ENCODE results near the gene PLAAT2.
"Not testable (repeated sequence)": the region's sequence is repeated elsewhere in the genome, so short reads cannot be mapped to it uniquely, and the experiment has no call there.

The PLAAT2 gene

DNA sequence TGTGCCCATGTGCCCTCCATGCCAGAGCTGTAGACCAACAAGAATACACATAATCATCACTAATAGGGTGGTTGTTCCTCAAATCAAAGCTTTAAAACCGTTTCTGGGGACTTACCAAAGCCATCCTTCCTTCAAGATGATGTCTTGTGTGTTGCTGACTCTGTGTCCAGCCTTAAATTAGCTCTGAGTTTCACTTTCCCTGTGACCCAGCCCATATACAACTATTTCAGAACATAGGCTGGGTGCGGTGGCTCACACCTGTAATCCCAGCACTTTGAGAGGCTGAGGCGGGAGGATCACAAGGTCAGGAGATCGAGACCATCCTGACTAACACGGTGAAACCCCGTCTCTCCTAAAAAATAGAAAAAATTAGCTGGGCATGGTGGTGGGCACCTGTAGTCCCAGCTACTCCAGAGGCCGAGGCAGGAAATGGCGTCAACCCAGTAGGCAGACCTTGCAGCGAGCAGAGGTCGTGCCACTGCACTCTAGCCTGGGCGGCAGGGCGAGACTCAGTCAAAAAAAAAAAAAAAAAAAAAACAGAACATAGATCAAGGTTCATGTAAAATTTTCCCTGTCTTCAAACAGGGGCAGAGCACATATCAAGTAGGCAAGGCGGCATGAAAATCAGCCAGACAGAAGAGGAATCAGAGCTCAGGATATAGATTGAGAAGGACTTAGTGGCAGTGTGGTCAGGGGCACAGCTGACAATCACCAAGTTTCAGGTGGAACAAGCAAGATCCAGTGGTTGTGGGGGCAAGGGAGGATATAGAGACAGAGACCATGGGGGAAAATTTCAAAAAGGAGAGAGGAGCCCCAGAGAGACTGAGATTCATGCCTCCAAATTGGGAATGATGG, at the start of gene PLAAT2:
TSS of gene PLAAT2 (minus strand) at position 179 of the 855 bp plus-strand sequence. CDS start at position 124, 55 bp downstream.
- no peak for DNase-seq (ENCODE audit: low spot score)

DNA sequence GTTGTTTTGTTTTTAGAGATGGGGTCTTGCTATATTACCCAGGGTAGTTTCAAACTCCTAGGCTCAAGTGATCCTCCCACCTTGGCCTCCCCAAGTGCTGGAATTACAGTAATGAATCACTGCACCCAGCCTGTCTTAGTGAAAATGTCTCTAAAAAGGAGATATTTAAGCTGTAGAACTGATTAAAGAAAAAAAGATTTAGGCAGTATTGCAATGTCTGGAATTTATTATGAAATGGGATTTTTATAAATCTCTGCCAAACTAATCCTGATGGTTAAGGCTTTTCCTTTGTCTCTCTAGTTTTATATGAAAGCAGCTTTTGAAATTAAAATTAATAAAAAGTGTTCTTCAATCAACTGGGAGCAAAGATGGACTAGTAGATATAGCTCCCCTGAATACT, 49.0 kb upstream of the PLAAT2 start:
- no peak for DNase-seq (ENCODE audit: low spot score)

DNA sequence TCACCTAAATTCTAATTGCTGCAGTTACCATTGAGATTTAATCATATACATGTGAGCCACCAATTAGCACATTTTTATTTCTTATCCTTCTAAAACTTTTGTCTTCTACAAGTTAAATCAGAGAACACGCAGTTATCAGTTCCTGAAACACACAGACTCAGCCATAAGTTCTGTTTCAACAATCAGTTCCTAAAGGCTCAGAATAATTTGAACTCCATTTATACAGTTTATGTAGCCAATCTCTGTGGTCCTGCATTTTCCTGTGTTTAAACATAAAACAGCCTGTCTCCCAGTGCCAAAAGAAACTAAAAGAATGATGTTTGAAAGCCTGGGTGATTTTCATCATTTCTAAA, 48.2 kb upstream of the PLAAT2 start:
- DNase-seq (ENCODE audit: low spot score) = no peak

DNA sequence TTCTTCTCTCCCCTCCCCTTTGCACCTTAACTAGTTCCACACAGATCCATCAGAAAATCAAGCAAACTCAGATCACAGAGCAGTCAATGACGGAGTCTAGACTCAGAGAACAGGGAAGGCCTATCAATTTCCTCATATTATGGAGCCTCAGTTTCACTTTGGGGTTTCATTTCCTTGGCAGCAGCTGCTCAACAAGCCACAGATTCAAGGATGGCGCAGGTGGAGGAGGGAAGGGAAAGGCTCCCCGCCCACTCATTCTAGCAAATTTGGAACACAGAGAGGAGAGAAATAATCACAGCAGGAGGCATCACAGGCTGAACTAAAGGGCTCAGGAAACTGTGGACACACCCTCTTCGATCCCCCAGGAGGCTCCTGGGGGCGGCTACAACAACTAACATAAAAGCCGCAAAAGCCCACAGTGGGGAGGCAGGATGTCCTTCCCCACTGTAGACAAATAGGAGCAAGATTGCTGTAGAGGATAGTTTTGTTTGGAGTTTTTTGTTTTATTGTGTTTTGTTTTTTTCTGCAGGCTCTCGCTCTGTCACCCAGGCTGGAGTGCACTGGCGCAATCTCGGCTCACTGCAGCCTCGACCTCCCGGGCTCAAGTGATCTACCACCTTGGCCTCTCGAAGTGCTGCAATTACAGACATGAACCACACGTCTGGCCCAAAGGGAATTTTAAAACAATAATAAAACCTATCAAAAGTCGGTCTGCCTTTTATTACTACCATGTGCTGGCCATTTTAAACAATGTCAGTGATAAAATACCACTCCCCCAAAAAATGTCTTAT, 47.6 kb upstream of the PLAAT2 start:
- DNase-seq (ENCODE audit: low spot score) = no peak

DNA sequence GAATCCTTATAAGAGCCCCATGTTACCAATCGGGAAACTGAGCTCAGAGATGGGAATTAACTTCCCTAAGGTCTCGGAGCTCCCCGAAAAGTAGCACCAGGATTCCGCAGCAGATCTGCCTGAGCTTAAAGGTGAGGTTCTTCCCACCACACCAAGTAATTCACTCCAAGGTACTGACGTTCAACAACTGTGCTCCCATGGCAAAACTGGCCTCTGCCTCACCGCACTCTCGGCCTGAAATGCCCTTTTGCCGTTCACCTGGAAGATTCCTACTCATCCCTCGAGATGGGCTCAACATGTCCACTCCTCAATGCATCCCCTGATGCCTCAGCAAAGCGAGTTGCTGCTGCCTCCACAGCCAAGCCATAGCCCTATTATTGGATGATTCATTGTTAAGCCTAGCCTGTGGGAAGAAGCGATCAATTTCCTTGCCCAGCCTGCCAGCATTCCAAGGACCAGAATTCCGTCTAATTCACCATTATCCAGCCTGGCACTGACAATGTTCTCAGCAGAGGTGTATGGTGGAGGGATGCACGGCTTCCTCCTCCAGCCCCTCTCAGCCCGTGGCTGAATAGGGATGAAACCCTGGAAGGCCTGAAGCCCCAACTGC, 46.9 kb upstream of the PLAAT2 start:
- DNase-seq (ENCODE audit: low spot score) = no peak

DNA sequence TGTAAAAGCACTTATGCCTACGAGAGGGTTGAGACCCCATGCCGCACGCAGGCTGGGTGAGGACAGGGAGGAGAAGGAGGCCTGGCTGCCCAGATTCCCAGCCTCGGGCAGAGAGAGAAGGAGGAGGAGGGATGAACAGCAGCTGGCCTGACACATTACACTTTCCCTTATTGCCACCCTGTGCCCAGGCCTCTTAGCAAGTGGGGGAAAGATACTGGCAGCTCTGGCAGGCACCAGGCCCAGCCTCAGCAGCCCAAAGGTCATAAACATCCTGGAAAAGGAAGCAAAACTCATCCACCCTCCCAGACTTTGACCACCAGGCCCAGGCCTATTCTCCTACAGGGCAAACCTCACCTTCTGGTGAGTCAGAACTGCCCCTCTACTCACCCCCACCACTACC, 46.4 kb upstream of the PLAAT2 start:
- DNase-seq (ENCODE audit: low spot score) = no peak

DNA sequence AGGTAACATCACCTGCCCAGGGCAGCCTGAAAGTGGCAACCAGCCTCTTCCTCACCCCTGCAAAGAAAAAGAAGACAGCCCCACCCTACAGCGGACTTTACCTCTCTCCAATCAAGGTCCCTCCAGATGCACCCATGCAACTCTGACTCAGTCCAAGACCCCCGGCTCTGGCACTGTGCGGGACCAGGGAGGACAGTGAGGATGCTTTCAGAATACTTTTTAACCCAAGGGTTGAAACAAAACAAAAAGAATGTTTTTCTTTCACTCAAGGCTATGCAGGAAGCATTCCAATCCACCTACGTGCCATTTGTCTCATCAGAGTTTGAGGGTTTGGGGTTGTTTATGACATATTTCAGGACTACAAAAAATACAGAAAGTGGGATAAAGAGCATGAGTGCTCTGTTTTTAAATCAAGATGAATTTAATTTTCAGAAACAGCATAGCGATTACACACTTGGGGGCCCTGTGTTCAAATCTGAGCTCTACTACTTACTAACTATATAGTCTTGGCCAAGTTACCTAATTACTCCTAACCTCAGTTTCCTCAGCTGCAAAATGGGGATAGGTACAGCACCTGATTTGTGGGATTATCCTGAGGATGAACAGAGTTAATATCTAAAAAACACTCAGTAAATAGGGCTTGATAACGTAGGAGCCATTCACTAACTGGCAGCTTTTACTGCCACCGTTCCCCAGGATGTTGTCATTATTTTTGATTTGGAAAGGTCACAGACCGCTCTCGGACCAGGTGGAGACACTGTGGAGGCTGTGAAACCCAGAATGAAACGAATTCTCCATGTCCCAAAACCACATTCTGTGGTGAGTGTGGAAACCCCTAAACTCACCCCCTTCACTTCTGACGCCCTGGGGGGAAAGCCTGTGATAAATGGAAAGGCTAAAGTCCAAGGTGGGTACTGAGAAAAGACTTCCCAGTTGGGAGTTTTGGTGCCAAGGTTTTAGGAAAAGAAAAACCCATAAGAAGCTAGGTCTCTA, 45.5 kb upstream of the PLAAT2 start:
- no peak for DNase-seq (ENCODE audit: low spot score)

DNA sequence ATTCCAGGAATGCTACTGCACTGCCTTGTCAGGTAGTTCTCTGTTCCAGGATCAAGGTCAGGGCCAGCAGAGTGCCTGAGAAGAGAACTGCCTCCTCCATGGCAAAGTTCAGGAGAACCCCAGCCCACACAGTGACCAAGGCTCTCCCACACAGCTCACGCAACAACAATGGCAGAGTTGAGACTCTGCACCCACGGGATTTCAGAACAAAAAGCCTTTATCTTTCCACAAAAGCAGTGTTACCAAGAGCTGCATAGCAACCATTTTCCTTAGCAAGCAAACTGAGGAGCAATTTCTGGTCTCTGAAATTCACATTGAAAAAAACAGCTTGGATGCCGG, 40.0 kb upstream of the PLAAT2 start:
- DNase-seq (ENCODE audit: low spot score) = no peak

DNA sequence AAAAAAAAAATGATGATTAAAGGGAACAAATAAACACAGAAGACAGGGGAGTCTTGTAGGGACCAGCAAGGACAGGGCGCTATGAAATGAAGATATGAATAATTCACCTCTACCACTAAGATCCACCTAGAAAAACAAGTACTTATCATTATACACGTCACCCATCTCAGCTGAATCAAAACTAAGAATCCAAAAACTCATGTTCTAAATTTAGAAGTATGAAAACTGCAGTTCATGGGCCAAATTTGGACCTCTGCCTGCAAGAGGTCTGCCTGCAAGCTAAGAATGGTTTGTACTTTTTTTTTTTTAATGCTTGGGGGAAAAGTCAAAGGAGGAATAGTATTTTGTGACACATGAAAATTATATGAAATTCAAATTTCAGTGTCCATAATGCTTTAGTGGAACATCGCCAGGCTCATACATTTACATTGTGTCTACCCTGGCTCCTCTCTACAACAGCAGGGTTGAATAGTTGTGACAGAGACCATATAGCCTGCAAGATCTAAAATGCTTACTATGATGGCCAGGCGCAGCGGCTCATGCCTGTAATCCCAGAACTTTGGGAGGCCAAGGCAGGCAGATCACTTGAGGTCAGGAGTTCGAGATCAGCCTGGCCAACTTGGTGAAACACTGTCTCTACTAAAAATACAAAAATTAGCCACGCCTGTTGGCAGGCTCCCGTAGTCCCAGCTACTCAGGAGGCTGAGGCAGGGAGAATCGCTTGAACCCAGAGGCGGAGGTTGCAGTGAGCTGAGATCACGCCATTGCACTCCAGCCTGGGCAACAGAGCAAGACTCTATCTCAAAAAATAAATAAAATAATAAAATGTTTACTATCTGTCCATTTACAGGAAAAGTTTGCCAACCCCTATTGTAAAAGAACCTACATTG, 39.4 kb upstream of the PLAAT2 start:
- not testable (repeated sequence) for DNase-seq (ENCODE audit: low spot score)

DNA sequence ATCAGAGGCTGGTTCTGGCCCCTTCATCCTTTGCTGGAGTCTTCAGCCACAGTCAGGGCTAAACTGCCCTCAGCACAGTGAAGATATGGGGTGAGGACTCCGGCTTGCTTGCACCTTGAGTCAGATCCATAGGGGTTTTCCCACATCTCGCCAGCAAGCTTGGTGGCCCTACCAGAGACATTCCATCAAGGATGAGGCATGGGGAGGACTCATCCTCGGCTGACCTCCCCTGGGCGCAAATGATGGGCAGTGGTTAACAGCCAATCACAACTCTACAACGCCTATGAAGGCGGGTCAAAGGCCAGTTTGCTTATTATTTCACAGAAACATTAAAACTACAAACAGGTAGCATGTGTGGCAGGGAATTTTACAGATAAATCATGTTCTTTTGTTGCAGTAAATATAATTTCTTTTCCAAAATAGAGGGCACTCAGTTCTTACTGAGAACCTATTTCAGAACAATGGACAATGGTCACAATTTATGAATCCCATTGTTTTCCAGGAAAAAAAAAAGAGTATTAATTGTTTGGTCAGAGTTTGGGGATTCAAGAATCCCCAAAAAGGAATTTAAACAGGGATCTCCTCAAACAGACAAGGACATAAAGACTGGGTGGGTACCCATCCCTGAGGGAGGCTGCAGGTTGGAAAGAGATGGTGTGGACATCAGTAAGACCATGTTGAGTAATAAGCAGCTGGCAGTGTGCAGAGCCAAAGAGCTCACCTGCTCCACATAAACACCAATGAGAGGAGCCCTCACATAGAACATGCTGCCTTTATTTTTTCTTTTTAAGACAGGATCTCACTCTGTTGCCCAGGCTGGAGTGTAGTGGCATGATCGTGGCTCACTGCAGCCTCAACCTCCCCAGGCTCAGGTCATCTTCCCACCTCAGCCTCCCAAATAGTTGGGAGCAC, 36.3 kb upstream of the PLAAT2 start:
- no peak for DNase-seq (ENCODE audit: low spot score)

DNA sequence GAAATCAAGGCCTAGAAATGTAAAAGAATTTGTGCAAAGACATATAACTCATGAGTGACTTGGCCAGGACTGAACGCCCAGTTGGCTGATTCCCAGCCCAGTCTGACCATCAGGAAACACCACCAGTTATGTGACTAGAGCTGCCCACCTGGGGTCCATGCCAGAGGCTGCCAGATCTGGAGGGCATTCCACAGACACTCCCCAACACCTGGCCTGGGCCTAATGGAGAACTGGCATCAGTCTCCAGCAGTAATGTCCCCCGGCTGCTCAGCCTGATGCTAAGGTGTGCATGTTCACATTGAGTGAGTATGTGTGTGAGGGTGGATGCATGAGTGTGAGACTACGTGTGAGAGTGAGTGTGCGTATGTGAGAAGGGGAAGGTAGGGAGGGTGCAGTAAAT, 35.4 kb upstream of the PLAAT2 start:
- no peak for DNase-seq (ENCODE audit: low spot score)

DNA sequence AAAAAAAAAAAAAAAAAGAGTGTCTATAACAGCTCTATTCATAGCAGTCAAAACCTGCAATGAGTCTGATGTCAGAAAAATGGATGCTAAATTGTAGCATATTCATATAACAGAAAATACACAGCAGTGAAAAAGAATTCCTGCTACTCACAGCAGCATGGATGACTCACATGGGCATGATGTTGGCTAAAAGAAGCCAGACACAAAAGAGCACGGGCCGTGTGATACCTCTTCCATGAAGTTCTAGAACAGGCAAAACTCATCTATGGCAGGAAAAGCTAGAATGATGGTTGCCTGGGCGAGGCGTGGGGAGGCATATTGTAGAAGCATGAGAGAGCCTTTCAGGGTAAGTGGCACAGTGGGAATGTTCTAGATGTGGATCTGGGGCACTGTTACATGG, 32.1 kb upstream of the PLAAT2 start:
- DNase-seq (ENCODE audit: low spot score) = no peak

DNA sequence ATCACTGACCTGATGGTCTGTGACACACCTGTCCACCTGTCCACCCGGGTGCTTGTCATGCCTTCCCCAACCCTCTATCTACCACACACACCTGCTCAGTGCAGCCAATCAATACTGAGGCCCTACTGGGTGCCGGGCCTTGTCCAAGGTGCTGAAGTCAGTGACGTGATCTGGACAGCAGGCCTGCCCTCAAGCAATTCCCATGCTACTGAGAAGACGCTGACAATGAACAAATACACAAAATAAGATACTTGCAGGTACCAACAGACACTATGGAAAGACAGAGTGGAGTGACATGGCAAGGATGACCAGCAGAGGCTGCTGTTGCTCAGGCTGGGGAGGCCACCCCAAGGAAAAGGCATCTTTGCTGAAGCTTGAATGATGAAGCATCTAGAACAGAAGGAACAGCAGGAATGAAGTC, 29.8 kb upstream of the PLAAT2 start:
- no peak for DNase-seq (ENCODE audit: low spot score)

DNA sequence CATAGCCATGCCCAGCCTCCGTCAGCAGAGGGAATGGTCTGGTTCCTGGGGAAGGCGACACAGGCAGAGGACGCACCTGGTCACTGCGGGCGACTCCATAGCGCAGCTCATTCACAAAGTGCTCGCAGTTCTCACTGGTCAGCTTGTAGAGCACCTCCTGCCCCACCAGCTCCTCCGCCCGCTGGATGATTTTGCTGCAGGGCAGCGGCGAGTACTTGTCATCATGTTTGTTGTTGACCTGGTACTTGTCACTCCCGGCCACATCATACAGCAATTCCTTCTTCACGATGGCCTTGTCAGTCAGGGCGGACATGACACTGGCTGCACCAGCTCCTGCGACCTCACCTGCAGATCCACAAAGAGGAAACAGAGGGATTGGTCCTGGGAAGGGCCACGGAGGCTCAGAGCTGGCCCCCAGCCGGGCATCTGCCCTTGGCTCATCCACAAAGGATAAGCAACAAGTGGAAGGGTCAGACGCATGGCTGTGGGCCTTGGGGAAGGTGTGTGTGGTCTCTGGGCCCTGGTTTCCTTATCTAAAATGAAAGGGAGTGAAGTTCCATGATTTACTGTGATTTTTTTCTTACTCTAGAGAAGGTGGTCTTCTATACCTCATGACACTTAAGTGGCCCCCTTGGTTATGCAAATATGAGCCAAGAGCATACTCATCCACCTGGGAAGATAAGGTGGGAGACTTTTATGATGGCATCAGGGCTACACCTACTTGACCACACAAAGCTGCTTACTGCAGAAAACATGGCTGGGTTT, 27.0 kb upstream of the PLAAT2 start:
- no peak for DNase-seq (ENCODE audit: low spot score)

DNA sequence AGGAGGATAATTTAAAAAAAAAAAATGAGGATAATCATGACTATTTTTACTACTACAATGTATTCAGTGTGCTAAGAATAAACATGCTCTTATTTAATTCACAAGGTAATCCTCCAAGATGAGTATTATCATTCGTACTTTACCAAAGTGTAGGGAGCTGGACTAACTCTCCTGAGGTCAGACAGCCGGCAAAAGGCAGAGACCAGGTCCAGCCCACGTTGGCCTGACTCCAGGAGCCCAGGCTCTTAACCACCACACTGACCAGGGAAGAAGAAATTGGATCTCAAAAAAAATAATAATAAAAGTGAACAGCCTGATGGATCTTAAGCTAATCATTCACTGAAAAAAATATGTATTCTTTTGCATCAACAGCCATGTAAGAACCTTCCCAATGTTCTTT, 25.8 kb upstream of the PLAAT2 start:
- DNase-seq (ENCODE audit: low spot score) = no peak

DNA sequence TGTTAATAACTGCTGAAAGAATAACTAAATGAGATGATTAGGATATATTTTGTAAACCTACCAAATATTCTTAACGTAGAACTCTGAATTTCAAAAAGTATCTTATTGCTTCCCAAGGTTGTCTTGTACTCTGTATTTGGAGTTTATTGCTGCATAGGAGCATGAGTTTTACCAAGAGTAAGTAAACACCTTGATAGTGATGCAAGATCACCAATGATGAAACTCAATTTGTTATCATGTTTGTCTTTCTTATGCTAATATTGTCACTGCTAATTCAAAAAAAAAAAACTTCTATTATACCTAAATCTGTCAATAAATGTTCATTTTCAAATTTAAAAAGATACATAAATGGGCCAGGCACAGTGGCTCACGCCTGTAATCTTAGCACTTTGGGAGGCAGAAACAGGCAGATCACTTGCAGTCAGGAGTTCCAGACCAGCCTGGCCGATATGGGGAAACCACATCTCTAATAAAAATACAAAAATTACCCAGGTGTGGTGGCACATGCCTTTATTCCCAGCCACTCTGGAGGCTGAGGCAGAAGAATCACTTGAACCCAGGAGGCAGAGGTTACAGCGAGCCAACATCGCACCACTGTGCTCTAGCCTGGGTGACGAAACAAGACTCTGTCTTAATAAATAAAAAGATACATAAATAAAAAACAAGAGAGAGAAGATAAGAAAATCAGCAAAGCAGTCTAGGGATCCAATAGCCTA, 23.4 kb upstream of the PLAAT2 start:
- no peak for DNase-seq (ENCODE audit: low spot score)

DNA sequence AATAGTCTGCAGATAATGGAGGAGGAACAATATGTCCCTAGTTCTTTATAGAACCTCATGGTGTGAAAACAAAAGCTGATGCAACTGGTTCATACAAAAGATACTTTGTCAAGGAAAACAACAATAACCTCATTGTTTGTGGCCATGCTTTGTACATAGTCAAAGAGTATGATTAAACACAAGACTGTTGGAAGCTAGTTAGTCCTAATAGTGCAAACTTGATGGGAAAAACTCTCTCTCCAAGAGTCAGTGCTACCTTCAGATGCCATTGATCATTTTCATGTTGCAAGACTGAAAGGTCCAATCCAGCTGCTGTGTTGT, 20.1 kb upstream of the PLAAT2 start:
- no peak for DNase-seq (ENCODE audit: low spot score)

DNA sequence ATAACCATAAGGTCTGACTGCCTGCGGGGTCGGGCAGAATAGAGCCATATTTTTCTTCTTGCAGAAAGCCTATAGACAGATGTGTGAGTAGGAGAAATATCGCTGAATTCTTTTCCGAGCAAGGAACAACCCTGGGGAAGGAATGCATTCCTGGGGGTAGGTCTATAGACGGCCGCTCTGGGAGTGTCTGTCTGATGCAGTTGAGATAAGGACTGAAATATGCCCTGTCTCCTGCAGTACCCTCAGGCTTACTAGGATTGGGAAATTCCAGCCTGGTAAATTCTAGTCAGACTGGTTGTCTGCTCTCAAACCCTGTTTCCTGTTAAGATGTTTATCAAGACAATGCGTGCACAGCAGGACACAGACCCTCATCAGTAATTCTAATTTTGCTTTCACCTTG, 18.0 kb upstream of the PLAAT2 start:
- DNase-seq (ENCODE audit: low spot score) = not testable (repeated sequence)
